Esophagus squamous epithelium (tissue), 4 donors: ENCODE results near the gene GJB1.

Experiments used
- CTCF ChIP-seq, 6 experiments: fragments of 450-650 bp in 4 of 6; fragments of 200-600 bp in 2 of 6; sonication (generic) in 2 of 6; IDR thresholded peaks; one replicate each; pipeline ENCODE4 v1.5.1; 2016 to 2019; ENCODE audit warnings: antibody characterized with exemption in 6 of 6, mild to moderate bottlenecking in 4 of 6, moderate library complexity in 4 of 6
- POLR2A ChIP-seq, 4 donors: fragments of 450-650 bp; IDR thresholded peaks; one replicate each; pipeline ENCODE4 v1.6.1; 2017; ENCODE audit warnings: antibody characterized with exemption in 4 of 4, mild to moderate bottlenecking in 4 of 4, moderate library complexity in 3 of 4

GRCh38 chrX:71195964-71196649 lies 26.9 kb upstream of the GJB1 start:
- no peak for TF ChIP-seq POLR2A (IDR thresholded peaks at IDR 0.05)
- TF ChIP-seq CTCF (IDR thresholded peaks at IDR 0.05) = no peak
